M059J (cell line): Measurements from ENCODE around the gene FAM83E. TPM values are rescaled to one million over a fixed set of nuclear protein-coding genes. Genes with fewer than 3 reads are reported as not detected.

Experiments
- DNase-seq: peaks from one replicate; pipeline ENCODE4 v3.0.0-alpha.2; 2012; ENCODE audit warnings: low read depth
- total RNA-seq: library from RNA; depleted of rRNA; stranded (reverse); fragments of >200 nt; shearing (Covaris generic); gene quantifications from 2 replicates; pipeline ENCODE4 v1.2.3, GENCODE V29; 2014

The FAM83E gene
- total RNA-seq, 1 experiment from 2014 or later, result 0.89 TPM

- no peak for DNase-seq
Observed at GRCh38 chr19:48628486-48629296, 13.8 kb upstream of the FAM83E start.

DNA sequence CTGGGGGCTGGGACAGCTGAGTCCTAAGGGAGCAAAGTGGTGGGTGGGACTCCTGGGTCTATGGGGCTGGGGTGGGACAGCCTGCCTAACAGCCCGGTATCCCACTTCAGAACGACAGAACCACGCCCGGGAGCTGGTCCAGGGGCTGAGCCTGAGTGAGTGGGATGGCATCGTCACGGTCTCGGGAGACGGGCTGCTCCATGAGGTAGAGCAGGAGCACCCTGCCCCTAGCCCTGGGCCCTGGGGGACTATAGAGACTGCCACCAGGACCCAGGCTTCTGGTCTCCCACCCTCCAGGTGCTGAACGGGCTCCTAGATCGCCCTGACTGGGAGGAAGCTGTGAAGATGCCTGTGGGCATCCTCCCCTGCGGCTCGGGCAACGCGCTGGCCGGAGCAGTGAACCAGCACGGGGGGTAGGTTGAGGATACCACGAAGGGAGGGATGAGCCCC is 13.0 kb upstream of the FAM83E start:
- DNase-seq, result no peak

- DNase-seq, result peak; percentile 78
Observed at GRCh38 chr19:48627201-48627864, 12.5 kb upstream of the FAM83E start.

GRCh38 chr19:48625891-48626327 is 11.0 kb upstream of the FAM83E start:
- DNase-seq, result no peak

DNA sequence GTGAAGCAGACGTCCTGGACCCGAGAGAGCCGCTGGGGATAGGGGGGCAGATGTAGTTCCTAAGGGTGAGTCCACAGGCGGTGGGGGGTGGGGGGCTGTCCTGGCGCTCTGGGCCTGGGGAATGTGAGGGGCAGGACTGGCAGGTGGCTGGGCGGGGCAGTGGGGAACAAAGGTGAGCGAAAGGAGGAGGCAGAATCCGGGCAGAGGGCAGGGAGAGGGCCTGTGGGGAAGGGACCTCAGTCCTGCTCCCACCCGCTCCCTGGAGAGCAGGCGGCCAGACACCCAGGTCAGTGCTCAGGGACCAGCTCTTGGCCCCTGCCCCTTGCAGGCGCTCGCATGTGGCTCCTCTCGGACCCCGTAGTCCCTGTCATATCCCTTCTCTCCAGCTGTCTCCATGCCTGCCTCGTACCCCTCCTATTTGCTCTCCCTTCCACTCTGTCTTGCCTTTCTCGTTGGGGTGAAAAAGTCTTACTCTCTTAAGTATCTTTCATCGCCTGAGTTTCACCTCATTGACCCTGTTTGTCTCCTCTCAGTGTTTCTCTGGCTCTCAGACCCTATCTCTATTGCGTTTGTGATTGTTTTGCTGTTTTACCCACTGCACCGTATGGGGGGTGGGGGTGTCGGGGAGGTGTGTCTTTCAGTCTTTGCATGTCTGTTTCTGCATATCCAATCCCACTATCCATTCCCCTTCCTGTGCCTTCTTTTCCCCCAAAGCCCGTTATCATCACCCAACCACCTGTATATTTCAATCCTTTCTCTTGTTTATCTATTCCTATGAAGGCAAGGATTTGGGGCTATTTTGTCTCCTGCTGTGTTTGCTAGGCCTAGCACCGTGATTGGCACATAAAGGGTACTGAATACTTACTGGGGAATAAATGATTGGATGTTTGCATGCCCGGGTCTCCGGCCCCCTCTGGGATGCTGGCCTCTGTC is 10.2 kb upstream of the FAM83E start:
- no peak for DNase-seq

DNA sequence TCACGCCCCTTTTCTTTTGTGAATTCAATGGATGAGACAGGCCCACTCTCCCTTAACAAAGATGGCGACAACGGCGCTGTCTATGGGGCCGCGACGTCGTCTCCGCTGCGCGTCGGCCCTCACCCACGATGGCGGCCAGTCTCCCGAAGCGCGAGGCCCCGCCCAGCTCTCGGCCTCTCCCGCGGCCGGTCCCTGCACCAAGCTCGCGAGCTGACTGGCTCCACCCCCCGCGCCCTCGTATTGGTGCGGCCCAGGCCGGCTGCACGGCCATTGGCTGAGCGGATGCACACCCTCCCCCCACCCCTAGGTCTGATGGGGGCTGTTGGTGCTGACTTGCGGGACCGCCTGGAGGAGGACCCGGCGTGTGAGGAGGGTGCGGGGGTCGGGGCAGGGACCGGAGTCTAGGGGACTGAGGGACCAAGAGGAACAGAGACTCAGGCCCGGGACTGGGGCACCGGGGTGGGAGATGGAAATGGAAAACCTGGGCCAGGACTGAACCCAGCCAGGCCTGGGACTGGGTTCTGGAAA is 9.3 kb upstream of the FAM83E start:
- peak; percentile 59 for DNase-seq

DNA sequence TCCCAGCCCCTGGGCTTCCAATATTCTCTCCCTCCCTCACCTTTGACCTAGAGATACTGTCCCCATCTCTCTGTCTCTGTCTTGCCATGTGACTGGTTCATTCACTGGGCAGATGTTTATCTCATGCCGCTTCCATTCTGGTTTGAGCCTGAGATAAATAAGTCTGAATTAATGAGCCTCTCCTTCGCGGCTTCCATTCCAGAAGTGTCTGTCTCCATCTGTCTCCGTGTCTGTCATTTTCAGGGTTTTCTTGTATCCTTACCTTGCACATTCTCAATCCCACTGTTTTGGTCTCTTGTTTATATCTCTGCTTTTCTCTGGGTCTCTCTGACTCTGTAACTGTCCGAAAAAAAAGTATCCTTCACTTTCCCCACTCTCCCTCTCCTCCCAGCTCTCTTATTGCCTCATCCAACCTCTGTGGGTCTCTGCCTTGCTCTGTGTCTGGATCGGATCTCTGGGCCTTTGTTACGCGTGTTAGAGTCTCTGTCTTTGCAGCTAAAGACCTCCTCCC is 8.7 kb upstream of the FAM83E start:
- DNase-seq, result no peak

DNA sequence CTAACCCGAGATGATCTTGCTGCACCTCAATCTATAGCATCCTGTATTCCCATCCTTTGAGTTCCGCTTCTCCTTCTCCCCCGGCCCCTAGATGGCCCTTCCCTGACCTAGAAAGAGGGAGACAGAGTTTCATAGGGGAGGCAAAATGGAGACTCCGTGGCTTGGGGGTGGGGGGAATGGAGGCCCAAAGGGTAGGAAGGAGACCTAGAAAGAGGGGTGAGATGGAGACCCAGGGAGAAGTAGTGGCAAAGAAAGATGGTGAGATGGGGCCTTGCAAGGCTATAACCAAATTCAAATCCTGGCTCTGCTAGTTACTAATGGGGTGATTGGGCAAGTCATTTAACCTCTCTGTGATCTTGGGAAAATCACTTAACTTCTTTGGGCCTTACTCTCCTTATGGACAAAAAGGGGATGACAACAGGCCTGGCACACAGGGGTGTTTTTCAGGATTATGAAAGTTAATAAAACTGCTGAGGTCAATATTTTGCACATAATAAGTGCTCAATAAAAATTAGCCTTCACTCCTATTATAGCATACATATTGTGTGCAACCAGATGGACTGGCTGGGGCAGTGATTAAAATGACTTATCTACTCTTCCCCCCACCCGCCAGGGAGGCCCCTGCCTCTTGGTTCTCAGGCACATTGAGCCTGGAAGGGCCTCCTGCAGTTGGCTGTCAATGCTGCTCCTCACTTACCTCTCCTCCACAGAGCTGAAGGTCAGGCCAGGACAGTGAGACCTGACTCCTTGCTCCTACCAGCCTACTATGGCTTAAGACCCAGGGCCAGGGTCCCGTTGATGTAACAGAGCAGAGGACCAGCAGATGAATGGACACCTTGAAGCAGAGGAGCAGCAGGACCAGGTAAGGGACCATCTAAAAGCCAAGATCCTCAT is 5.1 kb upstream of the FAM83E start:
- DNase-seq, result no peak

DNA sequence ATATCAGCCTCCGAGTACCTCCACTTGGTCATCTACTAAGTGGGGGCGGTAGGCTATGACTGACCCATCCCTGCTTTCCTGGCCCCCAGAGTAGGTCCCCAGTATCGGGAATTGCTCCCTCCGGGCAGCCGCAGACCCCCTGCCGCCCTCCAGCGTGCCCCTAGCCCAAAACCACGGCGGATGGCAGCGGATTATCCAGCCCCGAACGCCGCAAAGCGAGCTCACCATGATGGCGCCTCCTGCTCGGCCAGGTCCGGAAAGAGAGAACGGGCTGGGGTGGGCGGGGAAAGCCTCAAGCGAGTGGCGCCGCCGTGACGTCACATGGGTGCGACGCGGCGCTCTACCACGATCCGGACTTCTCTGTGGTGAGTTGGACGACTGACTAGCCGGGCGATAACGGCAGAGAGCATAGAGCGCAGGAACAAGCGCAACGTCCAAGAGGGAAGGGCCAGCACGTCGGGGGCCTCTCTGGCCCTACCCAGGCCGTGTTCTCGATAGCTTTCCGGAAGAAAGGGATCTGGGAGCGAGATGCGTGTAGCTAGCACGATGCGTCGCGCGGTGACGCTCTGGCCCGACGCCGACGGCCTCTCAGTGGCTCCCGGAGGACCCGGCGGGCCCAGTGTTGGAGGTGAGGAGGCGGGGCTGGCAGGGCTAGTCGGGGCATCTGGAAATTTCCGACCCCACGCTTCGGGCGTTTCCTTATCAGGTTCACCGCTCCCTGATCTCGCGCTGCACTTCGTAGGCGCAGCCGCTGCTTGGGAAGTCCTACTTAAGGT is 4.2 kb upstream of the FAM83E start, which contains the start of the genes RPL18 and SPHK2:
Gene RPL18, minus strand, starts transcription at position 263 of the 776 bp plus-strand sequence. Its CDS starts 35 bp downstream, at position 228.
Gene SPHK2, plus strand, starts transcription at position 591 of the 776 bp plus-strand sequence. CDS start 1,009 bp downstream, outside the sequence.
- peak; percentile 99 for DNase-seq

- no peak for DNase-seq
Observed at GRCh38 chr19:48618278-48618915, 3.5 kb upstream of the FAM83E start.

GRCh38 chr19:48617146-48617937 is 2.5 kb upstream of the FAM83E start:
- no peak for DNase-seq

- DNase-seq, result no peak
Observed at GRCh38 chr19:48616491-48617056, 1.7 kb upstream of the FAM83E start.

- DNase-seq, result no peak
Observed at GRCh38 chr19:48616041-48616436, 1.2 kb upstream of the FAM83E start.

DNA sequence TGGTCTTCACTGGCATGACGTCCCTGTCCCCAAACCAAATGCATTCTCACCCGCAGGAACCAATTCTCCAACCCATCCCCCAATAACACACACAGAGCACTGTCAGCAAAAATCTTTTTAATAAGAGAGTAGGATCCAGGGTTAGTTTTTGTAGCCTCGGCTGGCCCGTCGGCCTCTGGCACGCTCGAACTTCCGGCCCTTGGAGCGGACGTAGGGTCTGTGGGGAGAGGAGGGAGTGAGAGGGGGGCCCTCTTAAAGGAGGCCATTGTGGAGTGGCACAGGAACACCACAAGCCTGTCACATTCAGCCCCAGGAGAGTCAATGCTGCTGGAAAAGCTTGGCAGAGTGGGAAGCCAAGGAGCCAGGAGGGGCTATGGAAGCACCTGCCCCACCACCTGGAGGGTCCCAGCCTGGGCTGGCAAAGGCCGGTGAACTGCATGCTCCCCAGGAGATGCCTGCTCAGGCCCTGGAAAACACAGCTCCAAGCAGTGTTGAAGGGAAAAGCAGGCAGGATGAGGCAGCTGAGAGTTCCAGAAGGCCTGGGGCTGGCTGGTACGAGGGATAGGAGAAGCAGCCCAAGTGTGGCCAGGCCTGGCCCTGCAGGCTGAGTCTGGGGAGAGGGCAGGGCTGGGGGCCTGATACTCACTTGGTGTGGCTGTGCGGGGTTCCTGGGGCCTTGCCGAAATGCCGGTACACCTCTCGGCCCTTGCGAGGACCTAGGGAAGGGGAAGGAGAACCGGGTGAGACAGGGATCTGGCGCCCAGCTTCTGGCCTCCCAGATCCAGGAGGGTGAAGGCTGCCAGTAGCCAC is 560 bp upstream of the FAM83E start:
- DNase-seq, result no peak

GRCh38 chr19:48613852-48614435 is 932 bp downstream of the FAM83E start:
- no peak for DNase-seq
